Ovary (tissue), 3 donors: ENCODE data around the gene ATP13A3.

ENCODE experiments used
- POLR2A ChIP-seq: fragments of 450-650 bp; IDR thresholded peaks from one replicate; pipeline ENCODE4 v1.6.1; 2017; ENCODE audit warnings: antibody characterized with exemption, mild to moderate bottlenecking, moderate library complexity
- TF ChIP-seq, protein P1 (sequence below), 3 donors: fragments of 450-650 bp in 2 of 3; fragments of 200-600 bp in 1 of 3; IDR thresholded peaks; one replicate each; pipeline versions ENCODE4 v1.5.1 to v1.8.0; 2016 to 2022; ENCODE audit warnings: antibody characterized with exemption in 3 of 3, mild to moderate bottlenecking in 1 of 3
- donor health status: DM: no; HTN: no; CAD: no.

- TF ChIP-seq, protein P1, sequence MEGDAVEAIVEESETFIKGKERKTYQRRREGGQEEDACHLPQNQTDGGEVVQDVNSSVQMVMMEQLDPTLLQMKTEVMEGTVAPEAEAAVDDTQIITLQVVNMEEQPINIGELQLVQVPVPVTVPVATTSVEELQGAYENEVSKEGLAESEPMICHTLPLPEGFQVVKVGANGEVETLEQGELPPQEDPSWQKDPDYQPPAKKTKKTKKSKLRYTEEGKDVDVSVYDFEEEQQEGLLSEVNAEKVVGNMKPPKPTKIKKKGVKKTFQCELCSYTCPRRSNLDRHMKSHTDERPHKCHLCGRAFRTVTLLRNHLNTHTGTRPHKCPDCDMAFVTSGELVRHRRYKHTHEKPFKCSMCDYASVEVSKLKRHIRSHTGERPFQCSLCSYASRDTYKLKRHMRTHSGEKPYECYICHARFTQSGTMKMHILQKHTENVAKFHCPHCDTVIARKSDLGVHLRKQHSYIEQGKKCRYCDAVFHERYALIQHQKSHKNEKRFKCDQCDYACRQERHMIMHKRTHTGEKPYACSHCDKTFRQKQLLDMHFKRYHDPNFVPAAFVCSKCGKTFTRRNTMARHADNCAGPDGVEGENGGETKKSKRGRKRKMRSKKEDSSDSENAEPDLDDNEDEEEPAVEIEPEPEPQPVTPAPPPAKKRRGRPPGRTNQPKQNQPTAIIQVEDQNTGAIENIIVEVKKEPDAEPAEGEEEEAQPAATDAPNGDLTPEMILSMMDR (IDR thresholded peaks at IDR 0.05) = peak; percentile 22 to 63 (median 52)
- no peak for TF ChIP-seq POLR2A
These were observed 82.2 kb downstream of the ATP13A3 start for GRCh38 chr3:194404365-194405140.
